IMR-90 (cell line): Measurements from ENCODE around the gene TRNAU1AP. TPM values are rescaled to one million over a fixed set of nuclear protein-coding genes. Genes with fewer than 3 reads are reported as not detected.

Experiments used
- ATAC-seq: fragments of 200-7000 bp; cut with Tn5 transposase; 2 replicates; pipeline ENCODE4 v1.9.1; 2020; ENCODE audit warnings: low read depth, mild to moderate bottlenecking, moderate library complexity
- BruUV-seq: library from RNA; stranded (reverse); fragments of 400-500 nt; replicated peaks from 2 replicates; lab custom pipeline; 2021; lab: Mats Ljungman, UMichigan
- CTCF ChIA-PET: fragments of 300-600 bp; formaldehyde crosslinking; extraction: SDS; loops from one replicate; lab custom pipeline; 2021; ENCODE audit warnings: antibody characterized with exemption; lab: Yijun Ruan, JAX
- POLR2A ChIA-PET: fragments of 300-600 bp; sonication (Branson Sonifier 250); formaldehyde crosslinking; loops from one replicate; lab custom pipeline; 2022; ENCODE audit warnings: antibody characterized with exemption; ENCODE audit not compliant: unreplicated experiment; lab: Charles Lee
- DNase-seq: peaks from one replicate; pipeline ENCODE4 v3.0.0; 2013
- H2AFZ ChIP-seq: replicated peaks from 2 replicates; pipeline ENCODE3; 2013; ENCODE audit warnings: low read length, mild to moderate bottlenecking; ENCODE audit not compliant: poor library complexity
- H2AK5ac ChIP-seq: 2 replicates; pipeline ENCODE4 v1.6.1; 2013; ENCODE audit warnings: low read depth, low read length, inconsistent platforms
- H2AK9ac ChIP-seq: replicated peaks from 2 replicates; pipeline ENCODE3; 2013; ENCODE audit warnings: mild to moderate bottlenecking, low read depth, low read length, moderate library complexity; ENCODE audit not compliant: poor library complexity
- H2BK120ac ChIP-seq: 2 replicates; pipeline ENCODE4 v1.6.1; 2013; ENCODE audit warnings: low read depth, low read length, inconsistent platforms
- H2BK15ac ChIP-seq: 3 replicates; pipeline ENCODE4 v1.6.1; 2013; ENCODE audit warnings: low read depth, low read length, inconsistent platforms
- H2BK20ac ChIP-seq: 2 replicates; pipeline ENCODE4 v1.6.1; 2013; ENCODE audit warnings: low read depth, mild to moderate bottlenecking, inconsistent platforms, low read length, moderate library complexity
- H2BK5ac ChIP-seq: 2 replicates; pipeline ENCODE4 v1.6.1; 2013; ENCODE audit warnings: mild to moderate bottlenecking, low read depth, low read length, inconsistent platforms; ENCODE audit not compliant: poor library complexity, severe bottlenecking
- H3K14ac ChIP-seq: replicated peaks from 2 replicates; pipeline ENCODE4 v1.6.1; 2013; ENCODE audit warnings: low read depth, low read length, inconsistent platforms
- H3K18ac ChIP-seq: 2 replicates; pipeline ENCODE4 v1.6.1; 2013; ENCODE audit warnings: low read depth, low read length, control low read depth
- H3K23ac ChIP-seq: 2 replicates; pipeline ENCODE4 v1.6.1; 2013; ENCODE audit warnings: low read depth, low read length, inconsistent platforms
- H3K27ac ChIP-seq: 2 replicates; pipeline ENCODE4 v1.5.1; 2013; ENCODE audit warnings: mild to moderate bottlenecking, control low read depth, low read length; ENCODE audit not compliant: insufficient read depth
- H3K27me3 ChIP-seq: 2 replicates; pipeline ENCODE4 v1.6.1; 2013; ENCODE audit warnings: low read length; ENCODE audit not compliant: control insufficient read depth, insufficient read depth
- H3K36me3 ChIP-seq: 2 replicates; pipeline ENCODE4 v1.6.1; 2013; ENCODE audit warnings: low read length, mixed read lengths; ENCODE audit not compliant: control insufficient read depth, insufficient read depth
- H3K4ac ChIP-seq: 2 replicates; pipeline ENCODE4 v1.6.1; 2013; ENCODE audit warnings: low read depth, low read length, inconsistent platforms
- H3K4me1 ChIP-seq: 2 replicates; pipeline ENCODE4 v1.6.1; 2013; ENCODE audit warnings: low read length, mixed read lengths; ENCODE audit not compliant: control insufficient read depth, insufficient read depth
- H3K4me2 ChIP-seq: 2 replicates; pipeline ENCODE4 v1.6.1; 2013; ENCODE audit warnings: low read depth, mild to moderate bottlenecking, control low read depth, low read length, moderate library complexity
- H3K4me3 ChIP-seq: 2 replicates; pipeline ENCODE4 v1.5.1; 2013; ENCODE audit warnings: low read depth, mild to moderate bottlenecking, control low read depth, low read length, moderate library complexity; ENCODE audit not compliant: insufficient read depth
- H3K56ac ChIP-seq: 2 replicates; pipeline ENCODE4 v1.6.1; 2013; ENCODE audit warnings: low read length, inconsistent platforms; ENCODE audit not compliant: insufficient read depth; ENCODE audit errors: extremely low read depth
- H3K79me1 ChIP-seq, 2 experiments: 2 replicates each; pipeline ENCODE4 v1.6.1; 2013; ENCODE audit warnings: low read length in 2 of 2, inconsistent platforms in 1 of 2, low read depth in 1 of 2
- H3K9ac ChIP-seq: 2 replicates; pipeline ENCODE4 v1.6.1; 2013; ENCODE audit warnings: low read depth, low read length, control low read depth
- H3K9me1 ChIP-seq: 2 replicates; pipeline ENCODE4 v1.6.1; 2013; ENCODE audit warnings: low read length, inconsistent platforms; ENCODE audit not compliant: insufficient read depth
- H3K9me3 ChIP-seq: 2 replicates; pipeline ENCODE4 v1.6.1; 2013; ENCODE audit warnings: low read length; ENCODE audit not compliant: control insufficient read depth, insufficient read depth
- H4K20me1 ChIP-seq: 2 replicates; pipeline ENCODE4 v1.6.1; 2013; ENCODE audit warnings: low read length, inconsistent platforms; ENCODE audit not compliant: insufficient read depth
- H4K5ac ChIP-seq: 2 replicates; pipeline ENCODE4 v1.6.1; 2013; ENCODE audit warnings: mild to moderate bottlenecking, low read depth, low read length, control low read depth
- H4K8ac ChIP-seq, 2 experiments: 2 replicates each; pipeline ENCODE4 v1.6.1; 2013; ENCODE audit warnings: low read depth in 2 of 2, low read length in 2 of 2, control low read depth in 1 of 2, inconsistent platforms in 1 of 2
- H4K91ac ChIP-seq: 2 replicates; pipeline ENCODE4 v1.6.1; 2013; ENCODE audit warnings: low read depth, low read length, inconsistent platforms; ENCODE audit not compliant: insufficient read depth
- BHLHE40 ChIP-seq: fragments of 150-350 bp; IDR thresholded peaks from 2 replicates; pipeline ENCODE4 v1.6.1; 2016; ENCODE audit warnings: mild to moderate bottlenecking, low read depth, low read length
- CEBPB ChIP-seq: IDR thresholded peaks from 2 replicates; pipeline ENCODE4 v1.6.1; 2012; ENCODE audit warnings: low read depth, low read length, improper control_type of control experiment
- CHD1 ChIP-seq: IDR thresholded peaks from 2 replicates; pipeline ENCODE4 v1.6.1; 2012; ENCODE audit warnings: low read depth, low read length, improper control_type of control experiment
- ELK1 ChIP-seq: fragments of 150-350 bp; IDR thresholded peaks from 2 replicates; pipeline ENCODE4 v1.6.1; 2016; ENCODE audit warnings: low read depth, mild to moderate bottlenecking, low read length, moderate library complexity, borderline replicate concordance
- FOS ChIP-seq: fragments of 150-350 bp; IDR thresholded peaks from 2 replicates; pipeline ENCODE4 v1.6.1; 2016; ENCODE audit warnings: low read depth, low read length
- MAFK ChIP-seq: IDR thresholded peaks from 2 replicates; pipeline ENCODE4 v1.6.1; 2012; ENCODE audit warnings: low read depth, low read length, improper control_type of control experiment
- MAZ ChIP-seq: IDR thresholded peaks from 2 replicates; pipeline ENCODE4 v1.6.1; 2012; ENCODE audit warnings: low read depth, mild to moderate bottlenecking, low read length, improper control_type of control experiment, moderate library complexity, borderline replicate concordance
- MXI1 ChIP-seq: IDR thresholded peaks from 2 replicates; pipeline ENCODE4 v1.6.1; 2012; ENCODE audit warnings: low read depth, mild to moderate bottlenecking, low read length, moderate library complexity, borderline replicate concordance
- NFE2L2 ChIP-seq: fragments of 150-350 bp; IDR thresholded peaks from 2 replicates; pipeline ENCODE4 v1.6.1; 2016; ENCODE audit warnings: low read depth, mild to moderate bottlenecking, low read length
- POLR2A ChIP-seq: IDR thresholded peaks from 2 replicates; pipeline ENCODE4 v1.6.1; 2012; ENCODE audit warnings: mild to moderate bottlenecking, low read depth, low read length
- RAD21 ChIP-seq: IDR thresholded peaks from 2 replicates; pipeline ENCODE4 v1.6.1; 2012; ENCODE audit warnings: low read length, improper control_type of control experiment
- RCOR1 ChIP-seq: IDR thresholded peaks from 2 replicates; pipeline ENCODE4 v1.6.1; 2012; ENCODE audit warnings: mild to moderate bottlenecking, low read length, improper control_type of control experiment; ENCODE audit not compliant: insufficient replicate concordance
- RFX5 ChIP-seq: IDR thresholded peaks from 2 replicates; pipeline ENCODE4 v1.8.0; 2012; ENCODE audit warnings: low read depth, mild to moderate bottlenecking, low read length, moderate library complexity
- SMC3 ChIP-seq: fragments of 150-350 bp; IDR thresholded peaks from 2 replicates; pipeline ENCODE4 v1.6.1; 2016; ENCODE audit warnings: low read depth, mild to moderate bottlenecking, antibody characterized with exemption, low read length, moderate library complexity
- WGBS, 2 experiments: methylation state at CpG; one replicate each; pipeline versions ENCODE4 v1.1.5 to v1.1.7; 2013; ENCODE audit warnings: missing lambda C conversion rate in 2 of 2; ENCODE audit not compliant: insufficient read length in 1 of 2; ENCODE audit errors: extremely low coverage in 2 of 2; 5-methylcytosine and 5-hydroxymethylcytosine counted together
- dilution Hi-C: fragments of 300-500 bp; cut with HindIII; formaldehyde crosslinking; loops from one replicate; pipeline ENCODE4 v1.14.3; 2018; ENCODE audit warnings: low sequenced_read_pairs; ENCODE audit not compliant: unreplicated experiment
- in situ Hi-C: fragments of 300-500 bp; cut with MboI; formaldehyde crosslinking; loops from 3 replicates; pipeline ENCODE4 v1.14.3; 2019; ENCODE audit warnings: low sequenced_read_pairs, inconsistent platforms, mixed read lengths
- intact Hi-C: fragments of 100-400 bp; cut with micrococcal nuclease; formaldehyde crosslinking; loops from 2 replicates; pipeline ENCODE4 v1.10.0; 2022
- polyA plus RNA-seq, 3 experiments: library from polyadenylated mRNA; depleted of rRNA; stranded (reverse); fragments of >200 nt; gene quantifications; 2 replicates each; pipeline ENCODE4 v1.2.3, GENCODE V29; 2012; ENCODE audit warnings: low replicate concordance in 1 of 3
- total RNA-seq: library from RNA; depleted of rRNA; stranded (reverse); fragments of >200 nt; gene quantifications from 2 replicates; pipeline ENCODE4 v1.2.3, GENCODE V29; 2012

The TRNAU1AP gene
- total and polyA plus RNA-seq, 2 of the 4 experiments (the other 2 are of a cell fraction), result 23.3 to 23.8 TPM

DNA sequence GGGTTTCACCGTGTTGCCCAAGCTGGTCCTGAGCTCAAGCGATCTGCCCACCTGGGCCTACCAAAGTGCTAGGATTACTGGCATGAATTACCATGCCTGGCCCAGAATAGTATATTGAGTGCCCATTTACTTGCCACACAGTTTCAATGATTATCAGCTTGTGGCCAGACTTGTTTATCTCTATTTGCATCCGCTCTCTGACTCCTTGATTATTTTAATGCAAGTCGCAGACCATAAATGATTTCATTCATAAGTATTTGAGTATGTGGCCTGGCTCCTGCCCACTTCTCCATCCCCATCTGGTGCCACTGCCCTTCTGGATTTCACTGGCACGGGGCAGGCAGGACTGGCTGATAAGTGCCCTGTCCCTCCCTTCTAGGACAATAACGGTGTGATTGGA is 18.2 kb upstream of the TRNAU1AP start:
- H3K4me1 ChIP-seq, result no peaks in the 10 kb centered on the region
- no peaks in the 10 kb centered on the region for H4K20me1 ChIP-seq
- no peak overlapping the region for H3K9ac ChIP-seq
- H4K91ac ChIP-seq, result no peak overlapping the region
- H2AFZ ChIP-seq, result no peak overlapping the region
- no peak overlapping the region for H3K56ac ChIP-seq
- no peak overlapping the region for H3K18ac ChIP-seq
- 100% methylated on average over 2 of the region's 6 CpGs; no CpG with 5 or more reads in 1 of the 2 experiments for WGBS, 2 experiments
- H3K27ac ChIP-seq, result no peak overlapping the region
- ATAC-seq, result no peak
- no TSS peak for BruUV-seq
- H3K4me3 ChIP-seq, result no peak overlapping the region
- no peak overlapping the region for H2BK20ac ChIP-seq
- peaks cover 8% of the 10 kb centered on the region; the same call in 1 of the 2 replicates for H3K9me1 ChIP-seq
- H3K14ac ChIP-seq, result no peak overlapping the region
- no peak for DNase-seq
- H3K27me3 ChIP-seq, result no peaks in the 10 kb centered on the region
- H3K79me1 ChIP-seq, result peaks cover 0 to 4% of the 10 kb centered on the region in 2 experiments; a peak in 2 of 4 replicates
- H4K8ac ChIP-seq, result no peak overlapping the region
- no peak overlapping the region for H2AK5ac ChIP-seq
- H3K36me3 ChIP-seq, result peaks cover 47% of the 10 kb centered on the region
- in situ Hi-C loops, result no loop called here
- H2BK120ac ChIP-seq, result no peak overlapping the region
- dilution Hi-C loops, result no loop called here
- H3K4me2 ChIP-seq, result no peak overlapping the region
- CTCF ChIA-PET, result no interaction called here
- POLR2A ChIA-PET, result no interaction called here
- no peak for TF ChIP-seq MAFK
- no peak for TF ChIP-seq FOS
- TF ChIP-seq RFX5, result no peak
- TF ChIP-seq RCOR1, result no peak
- no peak for TF ChIP-seq NFE2L2
- no peak for TF ChIP-seq SMC3
- no peak for TF ChIP-seq ELK1
- no peak for TF ChIP-seq CHD1
- TF ChIP-seq BHLHE40, result no peak
- no peak for TF ChIP-seq POLR2A
- TF ChIP-seq MAZ, result no peak
- TF ChIP-seq MXI1, result no peak
- TF ChIP-seq CEBPB, result no peak
- TF ChIP-seq RAD21, result no peak
- H2BK15ac ChIP-seq, result no peak overlapping the region
- no peak overlapping the region for H2BK5ac ChIP-seq
- peak overlapping the region; percentile 24 for H2AK9ac ChIP-seq
- H3K4ac ChIP-seq, result no peak overlapping the region
- no peaks in the 10 kb centered on the region for H3K9me3 ChIP-seq
- no peak overlapping the region for H4K5ac ChIP-seq
- no peak overlapping the region for H3K23ac ChIP-seq
- intact Hi-C loops, result no loop called here
